WI38 (cell line): ENCODE results near the gene C9orf57.
"Not testable (repeated sequence)": the region's sequence is repeated elsewhere in the genome, so short reads cannot be mapped to it uniquely, and the experiment has no call there.

Experiments used
- H3K4me3 ChIP-seq: 2 replicates; pipeline ENCODE4 v1.5.1; 2011; ENCODE audit warnings: low read depth, mild to moderate bottlenecking, control low read depth, low read length
- CTCF ChIP-seq: IDR thresholded peaks from 2 replicates; pipeline ENCODE4 v1.5.1; 2012; ENCODE audit warnings: low read depth, mild to moderate bottlenecking, control low read depth, low read length

The C9orf57 gene

GRCh38 chr9:72060513-72060912 lies at the start of gene C9orf57:
Gene C9orf57, minus strand, starts transcription at chr9:72060613. Its CDS starts 1,282 bp downstream, at chr9:72059331.
- no peak for TF ChIP-seq CTCF
- no peak within 1 kb of the TSS for H3K4me3 ChIP-seq

- no peak overlapping the region for H3K4me3 ChIP-seq
- no peak for TF ChIP-seq CTCF
Observed at GRCh38 chr9:72102520-72102919, 42.1 kb upstream of the C9orf57 start.

- not testable (repeated sequence) for H3K4me3 ChIP-seq
Observed at GRCh38 chr9:72095520-72095919, 35.1 kb upstream of the C9orf57 start.

- no peak for TF ChIP-seq CTCF
Observed at GRCh38 chr9:72092820-72093219, 32.4 kb upstream of the C9orf57 start.

GRCh38 chr9:72089451-72090130 lies 29.2 kb upstream of the C9orf57 start:
- TF ChIP-seq CTCF: no peak

More at GRCh38 chr9:72092820-72093219, 32.4 kb upstream of the C9orf57 start:
- H3K4me3 ChIP-seq: no peak overlapping the region

GRCh38 chr9:72082536-72082935 lies 22.1 kb upstream of the C9orf57 start:
- no peak for TF ChIP-seq CTCF
- no peak overlapping the region for H3K4me3 ChIP-seq

More at GRCh38 chr9:72089451-72090130, 29.2 kb upstream of the C9orf57 start:
- H3K4me3 ChIP-seq: no peak overlapping the region

GRCh38 chr9:72074666-72075065 lies 14.3 kb upstream of the C9orf57 start:
- not testable (repeated sequence) for H3K4me3 ChIP-seq

- H3K4me3 ChIP-seq: no peak overlapping the region
- TF ChIP-seq CTCF: no peak
Observed at GRCh38 chr9:72065076-72065475, 4.7 kb upstream of the C9orf57 start.
